Measurements from ENCODE around the gene ZBTB20. TPM values are rescaled to one million over a fixed set of nuclear protein-coding genes. Genes with fewer than 3 reads are reported as not detected.
A peak's percentile ranks its signal among the peaks of the same experiment; 100 is the strongest.

ZBTB20 gene
- polyA plus RNA-seq, 3 donors = 1.3 to 3.2 (median 2.0) TPM

DNA sequence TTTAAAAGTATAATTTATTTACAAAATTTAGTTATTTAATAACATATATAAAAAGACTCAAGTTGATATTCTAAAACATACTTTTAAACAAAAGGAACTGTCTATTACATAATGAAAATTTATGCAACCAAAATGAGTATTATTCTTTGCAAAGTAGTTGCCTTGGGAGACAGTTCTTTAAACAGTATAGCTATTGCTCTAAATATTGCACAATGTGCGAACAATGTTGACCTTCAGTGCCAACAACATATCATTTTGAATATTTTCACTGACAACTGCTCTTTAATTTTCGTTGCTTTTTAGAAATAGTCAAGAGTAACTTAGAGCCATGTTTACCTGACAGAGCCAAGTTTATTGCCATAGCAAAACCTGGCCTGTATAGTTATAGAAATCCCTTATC is 124.9 kb downstream of the ZBTB20 start:
- WGBS (ENCODE audit: insufficient coverage) = no CpG with 5 or more reads among the region's 2 CpGs
- Mint-ChIP-seq H3K36me3 (peaks cover 2 to 5% of the 10 kb centered on the region in 2 donors), H3K9me3 (peaks cover 0 to under 1% (median 0%) of the 10 kb centered on the region in 7 donors), H3K4me3 (no peak overlapping the region), H3K27me3 (ENCODE audit: low read depth in 3 of 3) (peaks cover 0 to 1% (median 0%) of the 10 kb centered on the region in 3 donors), H3K4me1 (peaks cover 20% of the 10 kb centered on the region), H3K27ac (peak overlapping the region in 6 of 7 donors; percentile 47 to 88 (median 82))
- peak; percentile 3 to 50 (median 11) for DNase-seq
- no peaks in the 10 kb centered on the region for H3K36me3 ChIP-seq (replicated peaks in 1 of 2; ENCODE audit: control insufficient read depth in 1 of 2, insufficient read depth in 2 of 2, low read length in 2 of 2)
- TF ChIP-seq, protein P1, sequence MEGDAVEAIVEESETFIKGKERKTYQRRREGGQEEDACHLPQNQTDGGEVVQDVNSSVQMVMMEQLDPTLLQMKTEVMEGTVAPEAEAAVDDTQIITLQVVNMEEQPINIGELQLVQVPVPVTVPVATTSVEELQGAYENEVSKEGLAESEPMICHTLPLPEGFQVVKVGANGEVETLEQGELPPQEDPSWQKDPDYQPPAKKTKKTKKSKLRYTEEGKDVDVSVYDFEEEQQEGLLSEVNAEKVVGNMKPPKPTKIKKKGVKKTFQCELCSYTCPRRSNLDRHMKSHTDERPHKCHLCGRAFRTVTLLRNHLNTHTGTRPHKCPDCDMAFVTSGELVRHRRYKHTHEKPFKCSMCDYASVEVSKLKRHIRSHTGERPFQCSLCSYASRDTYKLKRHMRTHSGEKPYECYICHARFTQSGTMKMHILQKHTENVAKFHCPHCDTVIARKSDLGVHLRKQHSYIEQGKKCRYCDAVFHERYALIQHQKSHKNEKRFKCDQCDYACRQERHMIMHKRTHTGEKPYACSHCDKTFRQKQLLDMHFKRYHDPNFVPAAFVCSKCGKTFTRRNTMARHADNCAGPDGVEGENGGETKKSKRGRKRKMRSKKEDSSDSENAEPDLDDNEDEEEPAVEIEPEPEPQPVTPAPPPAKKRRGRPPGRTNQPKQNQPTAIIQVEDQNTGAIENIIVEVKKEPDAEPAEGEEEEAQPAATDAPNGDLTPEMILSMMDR (IDR thresholded peaks at IDR 0.05) = no peak
- no peak overlapping the region for H3K4me3 ChIP-seq (replicated peaks in 1 of 3; ENCODE audit: low read depth in 2 of 3, low read length in 3 of 3)
- H3K27me3 ChIP-seq (ENCODE audit: control insufficient read depth in 2 of 2, insufficient read depth in 2 of 2, low read length in 2 of 2) = no peaks in the 10 kb centered on the region
- H3K4me1 ChIP-seq (ENCODE audit: control insufficient read depth in 1 of 2, insufficient read depth in 2 of 2, low read length in 2 of 2) = peaks cover 6 to 12% of the 10 kb centered on the region in 2 donors
- intact Hi-C loops (cut with micrococcal nuclease) = no loop called here
- H4K20me1 ChIP-seq (ENCODE audit: insufficient read depth, low read length) = no peaks in the 10 kb centered on the region
- no peaks in the 10 kb centered on the region for H3K79me2 ChIP-seq (ENCODE audit: insufficient read depth, low read length)
- peak overlapping the region in 1 of 2 donors; percentile 17 for H3K27ac ChIP-seq (ENCODE audit: low read depth in 1 of 2, low read length in 2 of 2)
- no peaks in the 10 kb centered on the region for H3K9me3 ChIP-seq (replicated peaks in 1 of 2; ENCODE audit: control insufficient read depth in 1 of 2, insufficient read depth in 1 of 2, low read length in 2 of 2)
- H3K9ac ChIP-seq (ENCODE audit: insufficient read depth, low read length, poor library complexity, severe bottlenecking) = no peak overlapping the region
- H2AFZ ChIP-seq (ENCODE audit: insufficient read depth, low read depth, low read length, poor library complexity, severe bottlenecking) = no peak overlapping the region
- H3K4me2 ChIP-seq (replicated peaks; ENCODE audit: extremely low read depth, low read length, poor library complexity, severe bottlenecking) = no peak overlapping the region

DNA sequence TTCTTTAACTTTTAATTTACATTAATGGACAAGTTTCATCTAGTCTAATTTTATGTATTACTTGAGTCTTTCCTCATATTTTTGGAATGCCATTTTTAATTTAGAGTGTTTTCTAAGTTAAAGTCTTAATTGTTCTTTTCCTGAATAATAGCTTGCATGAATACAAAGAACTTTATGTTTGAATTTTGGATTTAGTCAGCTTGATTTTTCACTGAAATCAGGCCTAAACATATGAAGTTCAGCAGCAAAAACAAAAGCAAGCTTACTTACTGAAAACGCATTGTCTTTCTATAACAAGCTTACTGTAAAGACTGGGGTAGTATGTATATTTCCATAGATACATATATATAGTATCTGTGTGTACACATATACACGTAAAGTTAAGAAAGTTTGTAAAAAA is 126.0 kb downstream of the ZBTB20 start:
- TF ChIP-seq, protein P1 (IDR thresholded peaks at IDR 0.05) = no peak
- Mint-ChIP-seq H3K27me3 (ENCODE audit: low read depth in 3 of 3) (peaks cover 0 to 1% (median 0%) of the 10 kb centered on the region in 3 donors), H3K4me1 (peaks cover 20% of the 10 kb centered on the region), H3K27ac (no peak overlapping the region), H3K36me3 (peaks cover 2 to 5% of the 10 kb centered on the region in 2 donors), H3K4me3 (no peak overlapping the region), H3K9me3 (peaks cover 0 to 11% (median 4%) of the 10 kb centered on the region in 7 donors)
- WGBS (ENCODE audit: insufficient coverage) = no CpG with 5 or more reads among the region's 2 CpGs
- intact Hi-C loops (cut with micrococcal nuclease) = no loop called here
- no peak overlapping the region for H3K9ac ChIP-seq (ENCODE audit: insufficient read depth, low read length, poor library complexity, severe bottlenecking)
- peaks cover 6 to 12% of the 10 kb centered on the region in 2 donors for H3K4me1 ChIP-seq (ENCODE audit: control insufficient read depth in 1 of 2, insufficient read depth in 2 of 2, low read length in 2 of 2)
- DNase-seq = no peak
- H3K4me2 ChIP-seq (replicated peaks; ENCODE audit: extremely low read depth, low read length, poor library complexity, severe bottlenecking) = no peak overlapping the region
- H3K79me2 ChIP-seq (ENCODE audit: insufficient read depth, low read length) = no peaks in the 10 kb centered on the region
- H3K4me3 ChIP-seq (replicated peaks in 1 of 3; ENCODE audit: low read depth in 2 of 3, low read length in 3 of 3) = no peak overlapping the region
- H2AFZ ChIP-seq (ENCODE audit: insufficient read depth, low read depth, low read length, poor library complexity, severe bottlenecking) = no peak overlapping the region
- H3K9me3 ChIP-seq (replicated peaks in 1 of 2; ENCODE audit: control insufficient read depth in 1 of 2, insufficient read depth in 1 of 2, low read length in 2 of 2) = no peaks in the 10 kb centered on the region
- no peaks in the 10 kb centered on the region for H4K20me1 ChIP-seq (ENCODE audit: insufficient read depth, low read length)
- no peak overlapping the region for H3K27ac ChIP-seq (ENCODE audit: low read depth in 1 of 2, low read length in 2 of 2)
- H3K36me3 ChIP-seq (replicated peaks in 1 of 2; ENCODE audit: control insufficient read depth in 1 of 2, insufficient read depth in 2 of 2, low read length in 2 of 2) = no peaks in the 10 kb centered on the region
- no peaks in the 10 kb centered on the region for H3K27me3 ChIP-seq (ENCODE audit: control insufficient read depth in 2 of 2, insufficient read depth in 2 of 2, low read length in 2 of 2)

Data from CD14-positive monocyte (primary cell).